Hepatocyte (in vitro differentiated cells): Measurements from ENCODE around the gene PRKCZ.

ENCODE experiments used
- EZH2 ChIP-seq: fragments of 200-600 bp; sonication (generic); IDR thresholded peaks from 2 replicates; pipeline ENCODE4 v1.6.1; 2016; ENCODE audit warnings: antibody characterized with exemption, mild to moderate bottlenecking, borderline replicate concordance
- TF ChIP-seq, protein P1 (sequence below): fragments of 200-600 bp; sonication (generic); IDR thresholded peaks from 2 replicates; pipeline ENCODE4 v1.5.1; 2016; ENCODE audit warnings: antibody characterized with exemption, mild to moderate bottlenecking; ENCODE audit not compliant: poor library complexity

- TF ChIP-seq, protein P1, sequence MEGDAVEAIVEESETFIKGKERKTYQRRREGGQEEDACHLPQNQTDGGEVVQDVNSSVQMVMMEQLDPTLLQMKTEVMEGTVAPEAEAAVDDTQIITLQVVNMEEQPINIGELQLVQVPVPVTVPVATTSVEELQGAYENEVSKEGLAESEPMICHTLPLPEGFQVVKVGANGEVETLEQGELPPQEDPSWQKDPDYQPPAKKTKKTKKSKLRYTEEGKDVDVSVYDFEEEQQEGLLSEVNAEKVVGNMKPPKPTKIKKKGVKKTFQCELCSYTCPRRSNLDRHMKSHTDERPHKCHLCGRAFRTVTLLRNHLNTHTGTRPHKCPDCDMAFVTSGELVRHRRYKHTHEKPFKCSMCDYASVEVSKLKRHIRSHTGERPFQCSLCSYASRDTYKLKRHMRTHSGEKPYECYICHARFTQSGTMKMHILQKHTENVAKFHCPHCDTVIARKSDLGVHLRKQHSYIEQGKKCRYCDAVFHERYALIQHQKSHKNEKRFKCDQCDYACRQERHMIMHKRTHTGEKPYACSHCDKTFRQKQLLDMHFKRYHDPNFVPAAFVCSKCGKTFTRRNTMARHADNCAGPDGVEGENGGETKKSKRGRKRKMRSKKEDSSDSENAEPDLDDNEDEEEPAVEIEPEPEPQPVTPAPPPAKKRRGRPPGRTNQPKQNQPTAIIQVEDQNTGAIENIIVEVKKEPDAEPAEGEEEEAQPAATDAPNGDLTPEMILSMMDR, result no peak
- TF ChIP-seq EZH2, result no peak
Observed at GRCh38 chr1:2129256-2129943, 79.2 kb downstream of the PRKCZ start.
